ENCODE measurements around the gene PTBP1. TPM values are rescaled to one million over a fixed set of nuclear protein-coding genes. Genes with fewer than 3 reads are reported as not detected.

The PTBP1 gene
- total RNA-seq, result 129 and 144 TPM in 2 replicates

DNA sequence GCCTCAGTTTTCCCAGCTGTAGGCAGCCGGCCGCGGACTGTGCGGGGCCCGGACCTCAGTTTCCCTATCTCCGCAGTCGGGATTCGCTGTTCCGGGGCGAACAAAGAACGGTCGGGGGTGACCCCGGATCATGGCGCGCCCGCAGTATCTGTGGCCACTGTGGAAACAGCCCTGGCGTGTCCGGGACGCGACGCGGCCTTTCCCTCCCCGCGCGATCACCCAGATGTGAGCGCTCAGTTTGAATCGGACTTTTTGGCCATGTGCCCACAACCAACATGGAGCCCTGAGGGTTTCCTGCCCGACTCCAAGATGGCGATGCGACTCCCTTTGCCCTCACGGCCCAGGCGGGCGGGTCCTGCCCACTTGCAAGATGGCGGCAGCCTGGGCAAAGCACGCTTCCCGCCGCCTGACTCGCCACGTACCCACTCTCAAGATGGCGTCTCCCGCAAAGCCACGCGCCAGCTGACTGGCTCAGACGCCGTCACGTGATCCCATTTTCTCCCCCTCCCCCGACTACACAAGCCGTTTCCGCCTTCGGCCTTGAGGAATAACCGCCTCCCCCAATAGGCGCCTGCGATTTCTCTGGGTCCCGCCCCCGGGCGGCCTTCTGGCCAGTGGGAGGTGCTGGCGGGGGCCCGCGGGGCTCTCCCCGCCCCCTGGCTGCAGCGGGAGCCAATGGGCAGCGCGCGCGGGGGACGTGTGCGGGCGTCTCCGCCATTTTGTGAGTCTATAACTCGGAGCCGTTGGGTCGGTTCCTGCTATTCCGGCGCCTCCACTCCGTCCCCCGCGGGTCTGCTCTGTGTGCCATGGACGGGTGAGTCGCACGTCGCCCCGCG is at the start of gene PTBP1:
Gene PTBP1, plus strand, starts transcription at position 761 of the 836 bp plus-strand sequence. Its CDS starts 46 bp downstream, at position 807.

DNA sequence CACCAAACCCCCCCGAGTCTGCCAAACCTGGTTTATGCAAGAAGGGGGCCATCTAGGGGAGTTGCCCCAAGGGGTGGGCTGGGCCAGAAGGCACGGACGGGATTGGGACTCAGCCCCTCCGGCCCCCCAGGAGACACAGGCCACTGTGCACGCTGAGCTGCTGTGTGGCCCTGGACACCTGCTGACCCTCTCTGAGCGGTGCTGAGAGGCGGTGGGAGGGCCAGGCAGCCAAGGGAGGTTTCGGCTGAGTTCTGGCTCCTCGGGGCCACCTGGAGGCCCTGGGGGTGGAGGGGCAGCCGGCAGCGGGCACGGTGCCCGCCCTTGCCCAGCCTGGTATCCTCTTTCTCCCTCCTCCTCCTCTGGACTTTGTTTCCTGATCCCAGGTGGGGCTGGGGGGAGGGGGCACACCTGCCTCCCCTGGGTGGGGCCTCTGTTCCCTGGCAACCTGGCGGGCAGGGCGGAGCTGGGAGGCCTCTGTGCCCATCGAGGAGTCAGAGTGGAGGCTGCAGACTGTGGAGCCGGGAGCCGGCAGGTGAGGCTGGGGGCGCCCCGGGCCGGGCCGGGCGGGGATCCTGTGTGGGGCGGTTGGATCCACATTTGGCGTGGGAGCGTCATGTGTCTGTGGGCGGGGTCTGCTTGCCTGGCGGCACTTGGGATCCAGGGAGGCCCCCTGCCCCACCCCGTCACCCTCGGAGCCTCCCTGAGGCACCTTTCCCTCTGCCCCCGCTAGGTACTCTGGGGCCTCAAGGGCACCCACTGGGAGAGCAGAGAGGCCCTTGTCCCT is 46.4 kb upstream of the PTBP1 start, which contains the start of gene MISP:
Gene MISP, plus strand, starts transcription at position 473 of the 784 bp plus-strand sequence. CDS start 5,835 bp downstream, outside the sequence.

DNA sequence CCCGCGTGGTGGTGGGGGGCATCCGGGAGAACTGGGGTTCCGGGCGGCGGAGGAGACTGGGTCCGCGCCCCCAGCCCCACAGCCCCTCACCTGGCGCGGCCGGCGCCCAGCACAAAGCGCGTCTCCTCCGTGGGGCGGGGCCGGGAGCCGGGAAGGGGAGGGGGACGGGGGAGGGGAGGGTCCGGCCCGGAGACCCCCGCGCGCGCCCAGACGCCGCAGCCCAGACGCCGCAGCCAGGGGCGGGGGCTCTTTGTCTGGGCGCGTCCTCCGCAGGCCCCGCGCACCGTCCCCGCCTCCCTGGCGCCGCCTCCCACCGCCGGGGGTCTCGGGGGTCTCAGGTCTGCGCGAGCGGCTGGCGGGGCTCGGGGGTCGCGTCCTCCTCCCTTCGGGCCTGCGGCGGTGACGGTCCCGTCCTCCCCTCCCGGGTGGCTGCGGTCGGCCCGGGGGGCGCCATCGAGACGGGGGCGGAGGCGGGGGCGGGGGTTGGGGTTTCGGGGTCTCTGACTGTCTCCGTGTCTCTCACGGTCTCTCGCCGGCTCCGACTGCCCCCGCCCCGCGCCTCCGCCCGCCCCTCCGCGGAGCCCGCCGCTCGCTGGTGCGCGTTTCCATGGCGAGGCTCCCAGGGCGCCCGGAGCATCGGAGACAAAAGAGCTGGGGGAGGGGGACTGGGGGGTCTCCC is 24.7 kb downstream of the PTBP1 start, which contains the start of gene PLPPR3:
Gene PLPPR3, minus strand, starts transcription at position 131 of the 679 bp plus-strand sequence. CDS start 396 bp downstream, outside the sequence.

DNA sequence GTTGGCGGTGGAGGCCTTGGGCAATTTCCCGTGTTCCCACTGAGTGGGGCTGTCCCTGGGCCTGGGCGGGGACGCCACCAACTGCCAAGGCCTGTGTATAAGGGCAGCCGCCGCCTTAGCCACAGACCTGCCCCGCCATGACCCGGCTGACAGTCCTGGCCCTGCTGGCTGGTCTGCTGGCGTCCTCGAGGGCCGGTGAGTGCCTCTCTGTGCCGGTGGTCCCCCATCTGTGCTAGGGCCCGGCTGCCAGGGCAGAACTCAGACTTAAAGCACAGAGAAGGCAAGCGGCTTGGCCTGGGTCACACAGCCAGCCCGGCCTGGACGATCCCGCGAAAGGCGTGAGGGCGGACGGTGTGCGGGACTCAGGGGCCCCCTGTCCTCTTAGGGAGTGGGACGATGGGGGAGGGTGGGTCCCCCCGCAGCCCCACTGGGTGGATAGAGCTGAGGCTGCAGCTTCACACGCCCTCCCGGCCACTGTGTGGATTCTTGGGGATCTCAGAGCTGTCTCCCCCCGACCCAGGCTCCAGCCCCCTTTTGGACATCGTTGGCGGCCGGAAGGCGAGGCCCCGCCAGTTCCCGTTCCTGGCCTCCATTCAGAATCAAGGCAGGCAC is 30.6 kb downstream of the PTBP1 start, which contains the start of gene AZU1:
Gene AZU1, plus strand, starts transcription at position 128 of the 612 bp plus-strand sequence. Its CDS starts 10 bp downstream, at position 138.

DNA sequence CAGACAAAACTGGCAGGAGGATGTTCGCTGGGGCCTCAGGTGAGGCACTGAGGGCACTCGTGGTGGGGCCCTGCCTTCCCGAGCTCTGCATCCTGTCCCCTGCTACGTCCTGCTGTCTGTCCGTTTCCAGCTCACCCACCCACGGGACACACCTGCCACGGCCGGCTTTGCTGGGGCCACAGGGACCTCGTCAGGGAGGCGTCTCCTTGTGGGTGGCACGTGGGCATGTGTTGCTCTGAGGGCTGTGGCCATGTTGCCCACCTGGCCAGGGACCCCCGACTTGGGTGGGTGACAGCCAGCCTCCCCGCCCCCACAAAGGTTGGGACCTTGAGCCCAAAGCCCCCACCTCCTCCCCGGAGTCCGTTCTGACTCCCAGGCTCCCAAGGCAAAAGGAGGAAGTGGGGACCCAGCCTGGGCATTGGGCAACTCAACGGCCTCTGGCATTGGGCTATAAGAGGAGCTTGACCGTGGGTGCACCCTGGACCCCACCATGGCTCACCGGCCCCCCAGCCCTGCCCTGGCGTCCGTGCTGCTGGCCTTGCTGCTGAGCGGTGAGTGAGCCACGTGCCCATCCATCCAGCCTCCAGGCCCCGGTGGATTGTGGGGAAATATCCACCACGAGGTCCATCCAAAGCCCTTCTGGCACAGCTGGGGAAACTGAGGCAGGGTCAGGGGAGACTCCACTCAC is 43.4 kb downstream of the PTBP1 start, which contains the start of gene PRTN3:
Gene PRTN3, plus strand, starts transcription at position 481 of the 688 bp plus-strand sequence. Its CDS starts 10 bp downstream, at position 491.

DNA sequence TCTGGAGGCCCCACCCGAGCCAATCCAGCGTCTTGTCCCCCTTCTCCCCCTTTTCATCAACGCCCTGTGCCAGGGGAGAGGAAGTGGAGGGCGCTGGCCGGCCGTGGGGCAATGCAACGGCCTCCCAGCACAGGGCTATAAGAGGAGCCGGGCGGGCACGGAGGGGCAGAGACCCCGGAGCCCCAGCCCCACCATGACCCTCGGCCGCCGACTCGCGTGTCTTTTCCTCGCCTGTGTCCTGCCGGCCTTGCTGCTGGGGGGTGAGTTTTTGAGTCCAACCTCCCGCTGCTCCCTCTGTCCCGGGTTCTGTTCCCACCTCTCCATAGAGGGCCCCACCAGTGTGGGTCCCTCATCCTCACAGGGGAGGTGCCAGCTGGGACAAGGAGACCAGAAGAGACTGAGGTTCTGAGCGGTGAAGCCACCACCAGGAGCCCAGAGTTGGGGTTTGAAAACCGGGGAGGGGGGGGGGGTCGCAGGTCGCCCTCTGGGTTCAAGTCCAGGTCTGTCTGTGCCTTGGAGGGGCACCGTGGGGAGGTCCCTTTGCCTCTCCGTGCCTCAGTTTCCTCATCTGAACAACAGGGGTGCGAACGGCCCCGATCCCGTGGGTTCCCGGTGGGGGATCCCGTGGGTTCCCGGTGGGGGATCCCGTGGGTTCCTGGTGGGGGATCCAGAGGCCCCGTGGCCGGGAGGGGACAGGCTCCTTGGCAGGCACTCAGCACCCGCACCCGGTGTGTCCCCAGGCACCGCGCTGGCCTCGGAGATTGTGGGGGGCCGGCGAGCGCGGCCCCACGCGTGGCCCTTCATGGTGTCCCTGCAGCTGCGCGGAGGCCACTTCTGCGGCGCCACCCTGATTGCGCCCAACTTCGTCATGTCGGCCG is 55.1 kb downstream of the PTBP1 start, which contains the start of gene ELANE:
Gene ELANE, plus strand, starts transcription at position 168 of the 878 bp plus-strand sequence. Its CDS starts 26 bp downstream, at position 194.

DNA sequence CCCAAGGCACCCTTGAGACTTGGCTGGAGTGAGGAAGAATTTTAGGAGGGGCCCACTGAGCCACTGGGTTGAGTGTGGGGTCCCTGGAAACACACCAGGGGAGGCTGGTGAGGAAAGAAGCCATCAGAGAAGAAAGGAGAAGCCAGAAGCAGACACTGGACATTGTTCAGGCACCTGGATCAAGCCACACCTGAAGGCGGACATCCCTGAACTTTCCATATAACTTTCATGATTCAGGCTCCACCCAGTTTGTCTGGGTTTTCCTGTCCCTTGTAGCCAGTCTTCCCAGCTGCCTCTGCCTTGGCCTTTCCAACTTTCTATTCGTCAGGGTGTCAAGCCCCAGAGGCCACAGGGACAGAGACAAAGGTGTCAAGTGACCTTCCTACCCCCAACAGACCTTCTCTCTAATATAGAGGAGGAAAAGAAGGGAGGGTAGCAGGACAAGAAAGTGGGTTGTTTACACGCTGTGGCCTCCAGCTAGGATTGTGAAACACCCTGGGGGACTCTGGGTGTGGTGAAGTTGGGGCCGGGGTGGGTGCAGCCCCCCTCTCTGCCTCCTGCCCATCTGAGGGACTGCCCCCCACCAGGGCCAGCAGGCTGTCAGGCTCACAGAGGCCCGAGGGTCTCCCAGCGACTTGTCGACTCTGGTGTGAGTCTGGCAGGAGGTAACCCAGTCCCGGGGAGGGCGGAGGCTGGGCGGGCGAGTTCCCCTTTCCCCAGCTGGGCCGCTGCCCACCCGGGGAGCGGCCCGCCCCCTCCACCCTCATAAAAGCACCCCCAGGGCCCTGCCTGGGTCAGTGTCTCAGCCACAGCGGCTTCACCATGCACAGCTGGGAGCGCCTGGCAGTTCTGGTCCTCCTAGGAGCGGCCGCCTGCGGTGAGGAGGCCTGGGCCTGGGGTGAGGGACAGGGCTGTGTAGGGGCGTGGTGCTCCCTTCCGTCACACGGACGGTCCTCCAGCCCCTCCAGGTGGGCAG is 61.9 kb downstream of the PTBP1 start, which contains the start of gene CFD:
Gene CFD, plus strand, starts transcription at position 797 of the 976 bp plus-strand sequence. Its CDS starts 26 bp downstream, at position 823.

Other genes starting within 250 kb of the PTBP1 start
- 281 and 352 TPM in 2 replicates for gene BSG, start 224.9 kb upstream of the PTBP1 start, total RNA-seq
- 0.63 and 2.9 TPM in 2 replicates for gene HCN2, start 207.6 kb upstream of the PTBP1 start, total RNA-seq
- gene POLRMT, start 163.9 kb upstream of the PTBP1 start, total RNA-seq, result 26.4 and 40.2 TPM in 2 replicates
- 0.09 TPM in 1 of 2 replicates, not detected in the other for gene FGF22, start 157.6 kb upstream of the PTBP1 start, total RNA-seq
- gene RNF126, start 134.2 kb upstream of the PTBP1 start, total RNA-seq, result 23.8 and 28.8 TPM in 2 replicates
- gene FSTL3, start 121.1 kb upstream of the PTBP1 start, total RNA-seq, result 19.2 and 77.1 TPM in 2 replicates
- not detected in 2 replicates for gene PRSS57, start 102.0 kb upstream of the PTBP1 start, total RNA-seq
- 2.8 and 6.8 TPM in 2 replicates for gene PALM, start 88.5 kb upstream of the PTBP1 start, total RNA-seq
- under 0.01 TPM in 1 of 2 replicates, not detected in the other for gene MISP, start 46.3 kb upstream of the PTBP1 start, total RNA-seq
- gene PLPPR3, start 24.5 kb downstream of the PTBP1 start, total RNA-seq, result 0.19 and 0.36 TPM in 2 replicates
- not detected in 2 replicates for gene AZU1, start 30.4 kb downstream of the PTBP1 start, total RNA-seq
- gene PRTN3, start 43.5 kb downstream of the PTBP1 start, total RNA-seq, result not detected in 2 replicates
- not detected in 2 replicates for gene ELANE, start 54.9 kb downstream of the PTBP1 start, total RNA-seq
- 0.28 and 1.4 TPM in 2 replicates for gene CFD, start 62.2 kb downstream of the PTBP1 start, total RNA-seq
- gene MED16, start 95.7 kb downstream of the PTBP1 start, total RNA-seq, result 25.1 and 27.3 TPM in 2 replicates
- not detected in 2 replicates for gene RNU6-9, start 96.0 kb downstream of the PTBP1 start, total RNA-seq
- 18.2 and 23.4 TPM in 2 replicates for gene R3HDM4, start 115.8 kb downstream of the PTBP1 start, total RNA-seq
- not detected in 2 replicates for gene KISS1R, start 119.9 kb downstream of the PTBP1 start, total RNA-seq
- 4.9 and 8.7 TPM in 2 replicates for gene ARID3A, start 128.6 kb downstream of the PTBP1 start, total RNA-seq
- gene WDR18, start 186.9 kb downstream of the PTBP1 start, total RNA-seq, result 141 and 143 TPM in 2 replicates
- gene GRIN3B, start 203.0 kb downstream of the PTBP1 start, total RNA-seq, result 0.19 and 0.27 TPM in 2 replicates
- 48.3 and 59.8 TPM in 2 replicates for gene TMEM259, start 223.7 kb downstream of the PTBP1 start, total RNA-seq
- gene RNU6-2, start 224.1 kb downstream of the PTBP1 start, total RNA-seq, result not detected in 2 replicates
- 187 and 190 TPM in 2 replicates for gene CNN2, start 229.2 kb downstream of the PTBP1 start, total RNA-seq
- gene ABCA7, start 242.7 kb downstream of the PTBP1 start, total RNA-seq, result 4.0 and 4.8 TPM in 2 replicates